Activated T-cell treated with anti-CD3 and anti-CD28 coated beads for 48 hours (primary cell): ENCODE data around the gene PATL2.
"Not testable (repeated sequence)": the region's sequence is repeated elsewhere in the genome, so short reads cannot be mapped to it uniquely, and the experiment has no call there.

ENCODE experiments used
- DNase-seq: peaks from one replicate; pipeline ENCODE4 v3.0.0-alpha.2; 2020; ENCODE audit warnings: low read depth

PATL2 gene

GRCh38 chr15:44690245-44690644 is 20.9 kb downstream of the PATL2 start:
- not testable (repeated sequence) for DNase-seq

- not testable (repeated sequence) for DNase-seq
Measured at GRCh38 chr15:44689318-44689717, 21.8 kb downstream of the PATL2 start.

DNA sequence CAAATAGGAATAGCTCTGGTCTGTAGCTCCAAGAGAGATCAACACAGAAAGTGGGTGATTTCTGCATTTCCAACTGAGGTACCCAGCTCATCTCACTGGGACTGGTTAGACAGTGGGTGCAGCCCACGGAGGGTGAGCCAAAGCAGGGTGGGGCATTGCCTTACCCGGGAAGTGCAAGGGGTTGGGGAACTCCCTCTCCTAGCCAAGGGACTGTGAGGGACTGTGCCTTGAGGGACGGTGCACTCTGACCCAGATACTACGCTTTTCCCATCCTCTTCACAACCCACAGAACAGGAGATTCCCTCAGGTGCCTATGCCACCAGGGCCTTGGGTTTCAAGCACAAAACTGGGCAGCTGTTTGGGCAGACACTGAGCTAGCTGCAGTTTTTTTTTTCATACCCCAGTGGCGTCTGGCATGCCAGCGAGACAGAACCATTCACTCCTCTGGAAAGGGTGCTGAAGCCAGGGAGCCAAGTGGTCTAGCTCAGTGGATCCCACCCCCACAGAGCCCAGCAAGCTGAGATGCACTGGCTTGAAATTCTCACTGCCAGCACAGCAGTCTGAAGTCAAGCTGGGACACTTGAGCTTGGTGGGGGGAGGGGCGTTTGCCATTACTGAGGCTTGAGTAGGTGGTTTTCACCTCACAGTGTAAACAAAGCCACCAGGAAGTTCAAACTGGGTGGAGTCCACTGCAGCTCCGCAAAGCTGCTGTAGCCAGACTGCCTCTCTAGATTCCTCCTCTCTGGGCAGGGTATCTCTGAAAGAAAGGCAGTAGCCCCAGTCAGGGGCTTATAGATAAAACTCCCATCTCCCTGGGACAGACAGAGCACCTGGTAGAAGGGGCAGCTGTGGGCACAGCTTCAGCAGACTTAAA is 28.1 kb downstream of the PATL2 start:
- DNase-seq = peak; percentile 65

GRCh38 chr15:44682211-44682610 is 28.9 kb downstream of the PATL2 start:
- DNase-seq = no peak

DNA sequence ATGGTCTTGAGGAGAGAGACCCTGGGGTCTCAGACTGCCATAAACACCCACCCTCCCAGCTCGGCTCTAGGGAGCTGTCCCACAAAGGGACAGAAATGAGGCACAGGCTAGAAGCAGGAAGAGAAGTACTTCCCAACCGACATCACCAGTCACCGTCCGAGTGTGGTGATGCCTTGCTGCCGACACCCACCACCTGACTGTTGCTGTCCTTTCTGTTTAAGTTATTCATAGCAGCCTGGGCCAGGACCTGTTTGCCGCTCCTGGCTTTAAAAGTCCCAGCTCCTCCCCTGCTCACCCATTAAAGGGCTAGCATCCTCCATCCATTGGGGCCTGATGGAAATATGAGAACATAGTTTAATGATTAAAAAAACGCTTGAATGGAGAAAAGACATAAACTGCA is 34.4 kb downstream of the PATL2 start:
- DNase-seq = peak; percentile 36

GRCh38 chr15:44675911-44676310 is 35.2 kb downstream of the PATL2 start:
- no peak for DNase-seq

DNA sequence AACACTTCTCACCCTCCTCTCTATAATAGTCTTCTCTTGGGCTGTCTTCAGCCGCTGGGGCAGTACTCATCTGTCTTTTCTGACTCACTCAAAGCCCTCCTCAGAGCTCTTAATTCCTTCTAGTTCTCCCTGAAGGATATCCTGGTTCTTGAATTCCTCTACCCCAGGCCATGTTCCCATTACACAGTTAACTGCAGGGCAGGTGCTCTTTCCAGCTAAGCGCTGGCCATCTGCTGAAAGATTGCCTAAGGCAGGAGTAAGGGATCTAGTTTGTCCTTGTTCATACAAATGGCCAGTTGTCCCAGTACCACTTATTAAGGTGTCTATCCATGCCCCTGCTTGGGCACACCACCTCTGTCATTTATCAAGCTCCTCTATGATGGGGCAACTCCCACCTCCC is 37.5 kb downstream of the PATL2 start:
- no peak for DNase-seq

GRCh38 chr15:44670087-44670950 is 40.8 kb downstream of the PATL2 start:
- DNase-seq = no peak

DNA sequence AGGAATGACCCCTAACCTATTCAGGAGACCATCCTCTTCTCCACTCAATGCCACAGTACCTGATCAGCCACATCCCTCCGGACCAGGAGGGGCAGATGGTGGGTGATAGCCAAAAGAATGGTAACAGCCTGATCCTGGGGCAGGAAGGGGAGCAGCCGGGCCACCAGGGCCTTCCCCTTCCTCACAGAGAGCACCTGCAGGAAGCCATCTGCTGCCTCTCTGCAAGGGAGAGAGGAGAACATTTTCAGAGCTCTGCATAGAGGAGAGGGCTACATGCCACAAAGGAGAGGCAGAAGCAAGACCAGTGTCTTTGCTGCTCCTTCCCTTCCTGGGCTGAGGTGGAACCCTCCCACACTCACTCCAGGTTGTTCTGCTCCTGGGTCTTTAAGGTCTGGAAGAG is 42.2 kb downstream of the PATL2 start:
- no peak for DNase-seq

DNA sequence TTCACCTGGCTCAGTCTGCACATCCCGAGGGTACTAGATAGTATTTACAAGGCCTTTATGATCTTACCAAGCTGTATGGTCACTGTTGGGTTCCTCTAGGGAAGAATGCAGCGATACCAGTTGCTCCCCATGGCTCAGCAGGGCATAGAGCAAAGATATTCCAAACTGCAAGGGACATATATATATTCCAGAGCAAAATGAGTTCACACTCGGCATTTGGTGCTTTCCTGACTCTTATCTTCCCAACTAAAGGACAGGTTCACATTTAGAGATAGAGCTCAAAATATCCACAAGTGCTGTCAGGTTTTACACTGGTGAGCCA is 44.1 kb downstream of the PATL2 start:
- no peak for DNase-seq

DNA sequence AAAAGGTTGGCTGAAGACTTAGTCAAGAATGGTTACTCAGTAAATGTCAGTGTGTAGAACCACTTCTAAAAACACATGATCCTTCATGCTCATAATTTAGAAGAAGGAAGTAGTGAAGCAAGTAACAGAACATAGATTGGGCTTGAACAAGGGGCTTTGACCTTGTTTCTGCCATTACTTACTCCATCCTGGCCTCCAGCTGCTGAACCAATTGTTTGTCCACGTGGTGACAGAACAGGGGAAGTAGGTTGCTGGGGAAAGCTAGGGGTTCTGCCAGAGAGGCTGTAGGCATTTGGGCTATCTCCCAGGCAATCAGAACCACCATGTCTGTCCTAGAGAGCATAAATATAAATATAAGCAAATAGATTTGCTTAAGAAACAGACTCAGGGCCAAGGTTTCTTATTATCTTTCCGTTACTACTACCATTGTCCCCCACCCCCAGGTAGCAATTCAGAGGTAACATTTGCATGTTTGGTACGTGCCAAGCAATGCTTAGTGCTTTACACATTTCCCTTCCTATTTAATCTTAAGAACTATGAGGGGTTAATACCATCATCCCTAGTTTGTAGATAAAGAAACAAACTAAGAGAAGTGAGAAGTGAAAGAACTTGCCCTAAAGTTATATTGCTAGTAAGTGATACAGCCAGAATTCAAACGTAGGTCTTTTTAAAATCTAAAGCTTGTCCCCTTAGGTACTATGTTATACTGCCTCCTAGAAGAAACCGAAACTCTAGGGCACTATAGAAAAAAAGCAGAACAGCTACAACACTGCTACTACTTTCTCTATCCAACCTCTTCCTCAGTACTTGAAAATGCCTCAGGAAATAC is 44.7 kb downstream of the PATL2 start:
- no peak for DNase-seq

DNA sequence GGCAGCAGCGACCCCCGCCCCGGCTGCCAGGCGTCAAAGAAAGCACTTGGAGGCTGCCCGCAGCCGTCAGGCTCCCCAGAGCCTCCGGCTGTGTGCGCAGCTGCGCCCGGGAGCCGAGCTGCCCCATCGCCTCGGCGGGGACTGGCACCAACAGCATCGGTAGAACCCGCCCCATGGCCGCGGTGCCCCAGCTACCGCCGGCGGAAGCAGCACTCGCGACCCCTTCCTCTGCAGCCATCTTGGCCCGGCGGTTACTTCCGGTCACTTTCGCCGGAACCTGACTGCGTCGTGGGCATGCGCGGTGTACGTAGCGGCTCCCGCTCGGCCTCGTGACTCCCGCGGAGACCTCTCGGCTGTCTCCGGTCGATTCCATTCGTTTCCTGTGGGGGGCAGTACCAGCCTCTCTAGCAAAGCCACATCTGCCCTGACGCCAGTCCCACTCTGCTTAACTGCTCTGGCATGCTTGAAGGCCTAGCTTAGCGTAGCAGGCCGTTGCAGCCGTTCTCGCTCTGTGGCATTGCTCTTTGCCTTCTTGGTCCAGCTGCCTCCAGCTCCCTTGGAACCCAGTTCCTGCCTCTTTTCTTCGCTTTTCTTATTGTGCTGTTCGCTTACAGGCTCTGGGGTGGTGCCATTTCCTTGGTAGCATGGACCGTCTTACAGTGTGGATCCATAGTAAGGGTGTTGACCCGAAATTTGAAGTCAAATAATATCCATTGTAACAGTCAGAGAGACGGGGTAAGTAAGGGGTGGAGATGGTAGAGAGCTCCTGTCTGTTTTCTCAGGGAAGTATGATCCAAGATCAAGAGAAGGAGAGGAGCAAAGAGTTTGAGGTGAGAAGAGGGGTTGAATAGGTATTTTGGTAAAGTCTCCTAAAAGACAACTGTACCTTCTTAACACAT is 47.5 kb downstream of the PATL2 start, which contains the start of gene SPG11:
Gene SPG11, minus strand, starts transcription at position 253 of the 899 bp plus-strand sequence. Its CDS starts 15 bp downstream, at position 238.
- peak; percentile 95 for DNase-seq

- DNase-seq = peak; percentile 78
Measured at GRCh38 chr15:44662478-44663409, 48.4 kb downstream of the PATL2 start.

DNA sequence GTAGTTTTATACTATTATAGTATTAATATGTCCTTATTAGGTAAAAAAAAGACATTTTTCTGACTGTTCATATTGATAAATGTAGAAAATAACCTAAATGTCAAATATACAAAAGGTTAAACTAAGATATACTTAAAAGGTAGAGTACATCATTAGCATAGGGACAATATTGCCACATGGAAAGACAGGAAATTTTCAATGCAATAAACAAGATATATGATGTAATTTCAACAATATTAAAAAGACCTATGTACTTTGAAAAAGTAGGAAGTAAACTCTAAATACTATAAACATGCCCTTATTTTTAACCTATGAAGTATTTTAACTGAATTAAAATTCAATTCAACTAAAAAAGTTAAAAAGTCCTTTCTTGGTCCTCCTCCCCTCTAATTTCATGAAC is 49.5 kb downstream of the PATL2 start:
- no peak for DNase-seq

- DNase-seq = no peak
Measured at GRCh38 chr15:44659056-44659455, 52.1 kb downstream of the PATL2 start.

DNA sequence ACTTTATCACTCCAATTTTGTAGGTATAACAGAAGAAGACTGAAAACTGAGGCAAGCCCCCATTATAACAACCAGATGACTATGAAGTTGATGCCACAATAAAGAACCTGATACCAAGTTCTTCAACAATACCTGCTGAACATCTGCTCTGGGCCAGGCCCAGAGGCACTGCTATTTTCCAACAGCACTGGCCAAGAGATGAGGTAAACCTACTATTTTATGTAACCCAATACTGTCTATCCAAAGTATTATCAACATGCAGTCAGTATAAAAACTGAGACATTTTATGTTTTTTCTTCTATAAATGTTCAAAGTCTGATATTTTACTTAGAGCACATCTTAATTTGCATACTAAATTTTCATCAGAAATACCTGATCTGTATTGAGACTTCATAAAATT is 53.7 kb downstream of the PATL2 start:
- DNase-seq = no peak

DNA sequence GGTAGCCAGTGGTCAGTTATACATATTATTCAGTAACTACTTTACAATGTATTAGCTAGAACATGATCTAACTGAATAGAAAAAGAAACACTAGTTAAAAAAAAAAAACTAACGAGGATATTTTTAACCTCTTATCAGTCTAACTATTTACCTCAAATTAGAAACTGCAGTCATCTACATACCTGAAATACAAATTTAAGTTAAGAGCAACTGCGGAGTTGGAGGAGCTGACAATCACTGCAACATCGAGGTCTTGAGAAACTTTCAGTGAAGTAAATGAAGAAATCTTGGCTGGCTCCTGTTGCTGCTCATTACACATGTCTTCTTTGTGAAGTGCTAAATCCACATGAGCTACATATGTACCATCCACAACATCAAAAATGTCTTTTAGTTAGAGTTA is 54.2 kb downstream of the PATL2 start:
- no peak for DNase-seq

- DNase-seq = no peak
Measured at GRCh38 chr15:44656298-44656697, 54.8 kb downstream of the PATL2 start.

- DNase-seq = no peak
Measured at GRCh38 chr15:44654858-44655257, 56.3 kb downstream of the PATL2 start.

- no peak for DNase-seq
Measured at GRCh38 chr15:44647637-44648036, 63.5 kb downstream of the PATL2 start.
